Kidney (tissue), 14 donors: ENCODE data around the gene DNAAF2. TPM values are rescaled to one million over a fixed set of nuclear protein-coding genes. Genes with fewer than 3 reads are reported as not detected.
A peak's percentile ranks its signal among the peaks of the same experiment; 100 is the strongest.

Source experiments
- DNase-seq, 5 donors: peaks; one replicate each; pipeline ENCODE4 v3.0.0-alpha.2; 2013 to 2020
- FAIRE-seq: peaks from 2 replicates; lab custom pipeline; 2012; peaks lifted over from hg19 to GRCh38; lab: Jason Lieb, UNC
- H3K27ac ChIP-seq, 2 donors: one replicate each; pipeline ENCODE4 v1.7.0; 2013; ENCODE audit warnings: low read depth in 2 of 2, low read length in 2 of 2, inconsistent platforms in 1 of 2
- H3K27me3 ChIP-seq: one replicate; pipeline ENCODE4 v1.7.1; 2013; ENCODE audit warnings: low read length, inconsistent platforms; ENCODE audit not compliant: control insufficient read depth, insufficient read depth
- H3K36me3 ChIP-seq, 3 donors: one replicate each; pipeline versions ENCODE4 v1.7.0 to v1.7.1; 2013; ENCODE audit warnings: low read length in 3 of 3, control low read depth in 1 of 3, inconsistent platforms in 1 of 3; ENCODE audit not compliant: insufficient read depth in 3 of 3, control insufficient read depth in 2 of 3
- H3K4me1 ChIP-seq, 3 donors: one replicate each; pipeline versions ENCODE4 v1.7.0 to v1.7.1; 2013; ENCODE audit warnings: low read length in 3 of 3, inconsistent platforms in 1 of 3, low read depth in 1 of 3; ENCODE audit not compliant: control insufficient read depth in 2 of 3, insufficient read depth in 2 of 3
- H3K4me3 ChIP-seq, 3 donors: one replicate each; pipeline versions ENCODE4 v1.7.0 to v1.8.1; 2013; ENCODE audit warnings: low read length in 3 of 3, control low read depth in 1 of 3, inconsistent platforms in 1 of 3
- H3K9ac ChIP-seq, 3 donors: one replicate each; pipeline versions ENCODE4 v1.7.0 to v1.7.1; 2013; ENCODE audit warnings: low read length in 3 of 3, control low read depth in 1 of 3, inconsistent platforms in 1 of 3
- H3K9me3 ChIP-seq, 3 donors: one replicate each; pipeline versions ENCODE4 v1.7.0 to v1.7.1; 2013; ENCODE audit warnings: low read length in 3 of 3, control low read depth in 1 of 3, inconsistent platforms in 1 of 3; ENCODE audit not compliant: control insufficient read depth in 2 of 3, insufficient read depth in 1 of 3
- intact Hi-C: fragments of 100-400 bp; cut with DNase I; formaldehyde crosslinking; loops from one replicate; pipeline ENCODE4 v1.11.1; 2022
- polyA plus RNA-seq: library from polyadenylated mRNA; stranded (reverse); fragments of 350-450 nt; fragmentation: Illumina TruSeq; extraction: RNeasy Lipid Tissue Mini Kit (QIAGEN cat#74804); gene quantifications from one replicate; pipeline ENCODE4 v1.2.3, GENCODE V29; 2014; ENCODE audit warnings: low read depth, low replicate concordance; ENCODE audit not compliant: insufficient read depth
- total RNA-seq: library from RNA; stranded (reverse); fragmentation: NEBNext Ultra II Directional; extraction: Animal tissue kit (Norgen Biotek cat#: 25700); gene quantifications from one replicate; pipeline ENCODE4 v1.2.1, GENCODE V29; 2021
- TF ChIP-seq, protein P1 (sequence below): IDR thresholded peaks from 3 replicates; pipeline ENCODE4 v1.5.1; 2012; ENCODE audit warnings: mild to moderate bottlenecking, moderate library complexity, borderline replicate concordance; ENCODE audit not compliant: insufficient read depth; ENCODE audit errors: extremely low read depth
- donor health status: control.
- donor health status: control.
- donor health status: control.
- donor health status: control.
- donor health status: control.
- donor health status: DM: yes; HTN: yes; CAD: no.
- donor health status: Normal renal cell carcinoma (clear cell type).

DNAAF2 gene
- total and polyA plus RNA-seq, 2 donors from 2014 or later = 6.9 to 7.7 TPM

GRCh38 chr14:49612671-49613070, 22.4 kb downstream of the DNAAF2 start:
- Histone ChIP-seq H3K27ac (no peak overlapping the region), H3K4me1 (no peaks in the 10 kb centered on the region), H3K4me3 (no peak overlapping the region), H3K36me3 (no peaks in the 10 kb centered on the region), H3K9ac (no peak overlapping the region), H3K9me3 (no peaks in the 10 kb centered on the region), H3K27me3 (no peaks in the 10 kb centered on the region)
- DNase-seq (peak in 1 of 5 donors; percentile 17), FAIRE-seq (no peak)
- TF ChIP-seq, protein P1, sequence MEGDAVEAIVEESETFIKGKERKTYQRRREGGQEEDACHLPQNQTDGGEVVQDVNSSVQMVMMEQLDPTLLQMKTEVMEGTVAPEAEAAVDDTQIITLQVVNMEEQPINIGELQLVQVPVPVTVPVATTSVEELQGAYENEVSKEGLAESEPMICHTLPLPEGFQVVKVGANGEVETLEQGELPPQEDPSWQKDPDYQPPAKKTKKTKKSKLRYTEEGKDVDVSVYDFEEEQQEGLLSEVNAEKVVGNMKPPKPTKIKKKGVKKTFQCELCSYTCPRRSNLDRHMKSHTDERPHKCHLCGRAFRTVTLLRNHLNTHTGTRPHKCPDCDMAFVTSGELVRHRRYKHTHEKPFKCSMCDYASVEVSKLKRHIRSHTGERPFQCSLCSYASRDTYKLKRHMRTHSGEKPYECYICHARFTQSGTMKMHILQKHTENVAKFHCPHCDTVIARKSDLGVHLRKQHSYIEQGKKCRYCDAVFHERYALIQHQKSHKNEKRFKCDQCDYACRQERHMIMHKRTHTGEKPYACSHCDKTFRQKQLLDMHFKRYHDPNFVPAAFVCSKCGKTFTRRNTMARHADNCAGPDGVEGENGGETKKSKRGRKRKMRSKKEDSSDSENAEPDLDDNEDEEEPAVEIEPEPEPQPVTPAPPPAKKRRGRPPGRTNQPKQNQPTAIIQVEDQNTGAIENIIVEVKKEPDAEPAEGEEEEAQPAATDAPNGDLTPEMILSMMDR = no peak
- intact Hi-C loops = no loop called here

DNA sequence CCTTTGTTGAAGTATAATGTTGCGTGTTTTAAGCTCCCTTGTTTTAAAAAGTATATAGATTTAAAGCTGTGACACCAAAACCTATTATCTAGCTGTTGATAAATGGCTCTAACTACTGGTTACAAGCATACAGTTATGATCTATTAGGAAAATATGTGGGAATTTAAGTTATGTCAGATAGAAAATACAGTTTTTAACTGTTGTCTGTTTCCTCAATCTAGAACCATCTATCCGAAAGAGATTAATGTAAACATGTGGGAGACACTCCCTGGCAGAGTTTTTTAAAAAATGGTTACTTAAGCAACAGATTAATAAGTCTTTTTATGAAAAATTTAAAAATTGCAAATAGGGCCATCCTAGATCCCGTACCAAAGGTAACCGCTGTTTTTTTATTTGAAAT, 22.8 kb downstream of the DNAAF2 start:
- Histone ChIP-seq H3K4me3 (no peak overlapping the region), H3K27me3 (no peaks in the 10 kb centered on the region), H3K4me1 (no peaks in the 10 kb centered on the region), H3K9me3 (no peaks in the 10 kb centered on the region), H3K27ac (no peak overlapping the region), H3K36me3 (no peaks in the 10 kb centered on the region), H3K9ac (no peak overlapping the region)
- FAIRE-seq = no peak
- TF ChIP-seq, protein P1 = no peak
- intact Hi-C loops = no loop called here
- DNase-seq = no peak

DNA sequence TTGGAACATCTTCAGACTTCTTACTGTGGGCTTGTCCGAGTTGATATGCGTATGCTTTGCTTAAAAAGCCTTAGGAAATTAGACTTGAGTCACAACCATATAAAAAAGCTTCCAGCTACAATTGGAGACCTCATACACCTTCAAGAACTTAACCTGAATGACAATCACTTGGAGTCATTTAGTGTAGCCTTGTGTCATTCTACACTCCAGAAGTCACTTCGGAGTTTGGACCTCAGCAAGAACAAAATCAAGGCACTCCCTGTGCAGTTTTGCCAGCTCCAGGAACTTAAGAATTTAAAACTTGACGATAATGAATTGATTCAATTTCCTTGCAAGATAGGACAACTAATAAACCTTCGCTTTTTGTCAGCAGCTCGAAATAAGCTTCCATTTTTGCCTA, 27.5 kb downstream of the DNAAF2 start:
- no peak for FAIRE-seq
- H3K9me3 ChIP-seq = no peaks in the 10 kb centered on the region
- no peaks in the 10 kb centered on the region for H3K27me3 ChIP-seq
- H3K27ac ChIP-seq = no peak overlapping the region
- H3K9ac ChIP-seq = no peak overlapping the region
- H3K36me3 ChIP-seq = no peaks in the 10 kb centered on the region
- no peaks in the 10 kb centered on the region for H3K4me1 ChIP-seq
- no peak overlapping the region for H3K4me3 ChIP-seq
- TF ChIP-seq, protein P1 = no peak
- no peak for DNase-seq
- intact Hi-C loops = no loop called here
